Urothelium cell line (cell line): ENCODE data around the gene ITCH.
"Not testable (repeated sequence)": the region's sequence is repeated elsewhere in the genome, so short reads cannot be mapped to it uniquely, and the experiment has no call there.

ENCODE experiments used
- DNase-seq: peaks from one replicate; pipeline ENCODE4 v3.0.0; 2011; ENCODE audit warnings: low spot score, mixed read lengths
- FAIRE-seq: peaks from 2 replicates; lab custom pipeline; 2011; peaks lifted over from hg19 to GRCh38; lab: Jason Lieb, UNC

Gene ITCH

DNA sequence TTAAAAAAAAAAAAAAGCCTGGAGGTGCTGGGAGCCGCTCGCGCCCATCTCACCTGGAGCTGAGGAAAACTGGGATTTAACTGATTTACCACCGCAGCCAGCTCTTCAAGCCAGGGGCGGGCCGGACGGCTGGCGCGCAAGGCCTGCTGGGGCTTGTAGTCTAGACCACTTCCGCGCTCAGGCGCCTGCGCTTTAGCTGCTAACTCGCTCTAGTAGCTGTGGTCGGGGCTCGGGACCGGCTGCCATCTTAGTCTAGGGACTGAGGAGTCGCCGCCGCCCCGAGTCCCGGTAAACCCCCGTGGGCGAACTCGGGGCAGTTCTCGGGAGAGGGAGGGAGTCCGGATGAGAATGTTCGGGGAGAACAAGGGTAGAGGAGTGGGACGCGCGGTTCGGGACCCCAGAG lies at the start of gene ITCH:
ITCH (plus strand) TSS at position 212 of the 403 bp plus-strand sequence. CDS start 30,539 bp downstream, outside the sequence.
- DNase-seq (peak; percentile 99), FAIRE-seq (no peak)

DNA sequence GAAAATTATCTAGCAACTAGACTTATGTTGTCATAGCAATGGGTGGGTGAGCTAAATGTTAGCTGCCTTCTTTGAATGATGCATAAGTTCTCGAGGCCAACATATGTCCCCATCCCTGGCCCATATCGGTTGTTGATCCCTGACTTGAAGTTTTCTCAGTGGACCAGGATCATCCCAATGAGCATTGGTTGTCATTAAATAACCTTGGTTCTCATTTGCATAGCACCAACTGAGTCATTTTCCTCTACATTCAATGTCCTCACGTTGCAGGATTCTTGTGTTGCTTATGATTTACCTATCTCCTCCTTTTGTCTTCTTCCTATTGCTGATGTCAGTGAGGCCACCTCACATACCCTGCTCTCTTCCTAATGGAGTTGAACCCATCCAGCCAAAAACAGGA lies 47.8 kb upstream of the ITCH start:
- DNase-seq (no peak), FAIRE-seq (no peak)

DNA sequence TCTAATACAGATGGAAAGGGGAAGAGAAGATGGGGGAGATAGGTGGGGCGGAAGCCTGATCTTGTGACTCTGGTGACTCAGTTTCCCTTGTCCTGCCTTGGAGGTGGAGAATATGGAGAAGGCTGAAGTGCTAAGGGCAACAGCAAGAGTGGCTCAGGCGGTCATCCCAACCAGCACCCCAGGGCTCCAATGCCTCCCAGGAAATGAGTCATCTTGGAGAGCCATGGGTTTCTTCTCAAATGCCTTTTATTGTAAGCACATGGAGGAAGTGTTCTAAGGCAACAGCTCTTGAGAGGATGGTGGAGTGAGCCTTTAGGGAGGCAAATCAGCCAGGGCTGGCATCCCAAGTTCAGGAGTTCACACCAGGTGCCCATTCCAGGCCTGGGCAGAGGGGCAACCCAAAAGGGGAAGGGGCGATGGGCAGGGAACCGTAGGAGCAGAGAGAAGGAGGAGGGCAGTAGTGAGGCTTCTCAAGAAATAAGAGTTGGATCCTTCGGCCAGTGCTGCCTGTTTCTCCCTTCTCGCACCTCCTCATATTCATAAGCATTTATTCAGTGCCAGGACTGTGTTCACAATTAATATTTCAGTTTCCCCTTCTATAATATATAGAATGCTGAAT lies 46.8 kb upstream of the ITCH start:
- FAIRE-seq (no peak), DNase-seq (peak; percentile 56)

DNA sequence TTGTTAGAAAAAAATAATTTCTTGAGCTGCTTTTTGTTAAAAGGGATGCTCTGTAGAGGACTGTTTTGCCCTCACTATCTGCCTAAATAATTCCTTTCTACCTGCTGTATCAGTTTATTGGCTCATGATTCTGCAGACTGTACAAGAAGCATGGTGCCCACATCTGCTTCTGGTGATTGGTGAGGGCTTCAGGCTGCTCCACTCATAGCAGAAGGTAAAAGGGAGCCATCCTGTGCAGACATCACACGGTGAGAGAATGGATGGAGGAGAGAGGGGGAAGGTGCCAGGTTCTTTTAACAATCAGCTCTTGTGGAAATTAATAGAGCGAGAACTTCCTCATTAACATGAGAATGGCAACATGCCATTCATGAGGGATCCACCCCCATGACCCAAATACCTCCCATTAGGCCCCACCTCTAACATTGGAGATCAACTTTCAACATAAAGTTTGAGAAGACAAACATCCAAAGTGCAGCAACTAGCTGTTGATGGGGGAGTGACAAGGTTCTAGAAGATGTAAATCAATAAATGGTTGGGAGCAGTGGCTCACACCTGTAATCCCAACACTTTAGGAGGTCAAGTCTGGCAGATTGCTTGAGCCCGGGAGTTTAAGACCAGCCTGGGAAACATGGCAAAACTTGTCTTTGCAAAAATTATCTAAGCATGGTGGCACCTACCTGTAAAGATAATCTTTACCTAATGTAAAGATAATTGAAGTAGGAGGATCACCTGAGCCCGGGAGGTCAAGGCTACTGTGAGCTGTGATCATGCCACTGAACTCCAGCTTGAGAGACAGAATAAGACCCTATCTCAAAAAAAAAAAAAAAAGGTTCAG lies 44.2 kb upstream of the ITCH start:
- no peak for DNase-seq

DNA sequence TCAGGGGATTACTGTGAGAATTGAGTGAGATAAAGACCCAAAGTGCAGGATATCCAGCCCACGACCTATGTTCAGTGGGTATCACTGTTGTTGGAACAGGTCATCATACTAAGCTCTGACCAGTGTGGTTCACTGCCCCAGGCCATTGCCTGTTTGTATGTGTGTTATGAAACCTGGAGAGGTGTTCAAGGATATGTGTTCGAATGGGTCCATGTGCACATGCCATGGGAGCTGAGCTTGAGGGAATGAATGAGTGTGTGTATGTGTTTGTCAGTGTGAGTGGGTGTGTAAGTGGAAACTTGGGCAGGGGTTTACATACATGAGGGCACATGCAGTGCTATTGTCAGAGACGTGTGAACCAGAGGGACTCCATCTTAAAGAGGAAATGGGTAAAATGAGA lies 42.2 kb upstream of the ITCH start:
- DNase-seq: no peak
- no peak for FAIRE-seq

More for the DNA sequence above, 44.2 kb upstream of the ITCH start:
- no peak for FAIRE-seq

DNA sequence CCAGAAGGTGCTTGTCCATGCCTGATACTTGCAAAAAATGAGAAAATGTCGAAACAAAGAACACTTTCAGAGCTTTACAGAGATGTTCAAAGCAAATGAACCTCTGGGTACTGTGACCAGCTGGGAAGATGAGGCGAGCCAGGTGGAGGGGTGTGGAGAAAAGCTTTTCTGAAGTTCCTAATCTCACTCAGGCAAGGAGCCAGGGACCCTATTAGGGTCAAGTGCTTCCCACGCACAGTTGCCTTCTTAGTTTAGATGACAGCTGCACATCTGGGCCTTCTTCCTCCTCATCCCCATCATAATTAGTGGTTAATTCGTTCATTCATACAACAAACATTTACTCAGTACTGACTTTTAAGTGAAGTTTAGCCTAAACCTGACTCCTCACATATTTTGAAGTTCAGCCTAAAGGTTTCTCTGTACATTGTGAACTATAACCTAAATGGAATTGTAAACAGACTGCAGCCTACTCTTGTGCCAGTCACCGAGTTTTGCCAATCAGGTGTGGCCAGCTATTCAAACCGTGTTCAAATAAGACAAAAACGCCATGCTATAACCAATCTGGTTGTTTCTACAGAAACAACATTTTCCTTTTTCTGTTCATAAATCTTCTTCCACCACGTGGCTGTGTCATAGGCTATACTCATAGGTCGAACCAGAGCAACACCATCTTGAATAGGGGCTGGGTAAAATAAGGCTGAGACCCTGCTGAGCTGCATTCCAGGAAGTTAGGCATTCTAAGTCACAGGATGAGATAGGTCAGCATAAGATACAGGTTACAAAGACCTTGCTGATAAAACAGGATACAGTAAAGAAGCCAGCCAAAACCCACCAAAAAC lies 40.6 kb upstream of the ITCH start:
- no peak for FAIRE-seq
- DNase-seq: no peak

DNA sequence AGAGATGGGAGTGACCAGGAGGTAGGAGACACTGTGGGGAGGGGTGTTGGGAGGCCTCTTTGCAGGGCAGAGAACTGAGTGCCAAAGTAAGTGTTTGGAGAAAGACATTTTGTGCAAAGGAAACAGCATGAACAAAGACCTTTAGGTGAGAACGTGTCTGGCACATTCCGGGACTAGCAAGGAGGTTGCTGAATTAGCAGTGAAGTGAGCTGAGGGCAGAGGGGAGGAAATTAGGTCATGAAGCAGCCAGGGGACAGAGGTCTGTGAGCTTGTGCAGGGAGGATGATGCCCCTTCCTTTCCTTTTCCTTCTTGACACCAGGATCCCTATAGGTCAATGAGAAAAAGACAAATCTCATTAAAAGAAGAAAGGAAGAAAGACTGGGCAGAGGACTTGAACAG lies 38.5 kb upstream of the ITCH start:
- FAIRE-seq: no peak
- no peak for DNase-seq

DNA sequence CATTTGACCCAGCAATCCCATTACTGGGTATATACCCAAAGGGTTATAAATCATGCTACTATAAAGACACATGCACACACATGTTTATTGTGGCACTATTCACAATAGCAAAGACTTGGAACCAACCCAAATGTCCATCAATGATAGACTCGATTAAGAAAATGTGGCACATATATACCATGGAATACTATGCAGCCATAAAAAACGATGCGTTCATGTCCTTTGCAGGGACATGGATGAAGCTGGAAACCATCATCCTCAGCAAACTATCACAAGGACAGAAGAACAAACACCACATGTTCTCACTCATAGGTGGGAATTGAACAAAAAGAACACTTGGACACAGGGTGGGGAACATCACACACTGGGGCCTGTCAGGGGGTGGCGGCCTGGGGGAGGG lies 34.9 kb upstream of the ITCH start:
- FAIRE-seq, DNase-seq: not testable (repeated sequence)

DNA sequence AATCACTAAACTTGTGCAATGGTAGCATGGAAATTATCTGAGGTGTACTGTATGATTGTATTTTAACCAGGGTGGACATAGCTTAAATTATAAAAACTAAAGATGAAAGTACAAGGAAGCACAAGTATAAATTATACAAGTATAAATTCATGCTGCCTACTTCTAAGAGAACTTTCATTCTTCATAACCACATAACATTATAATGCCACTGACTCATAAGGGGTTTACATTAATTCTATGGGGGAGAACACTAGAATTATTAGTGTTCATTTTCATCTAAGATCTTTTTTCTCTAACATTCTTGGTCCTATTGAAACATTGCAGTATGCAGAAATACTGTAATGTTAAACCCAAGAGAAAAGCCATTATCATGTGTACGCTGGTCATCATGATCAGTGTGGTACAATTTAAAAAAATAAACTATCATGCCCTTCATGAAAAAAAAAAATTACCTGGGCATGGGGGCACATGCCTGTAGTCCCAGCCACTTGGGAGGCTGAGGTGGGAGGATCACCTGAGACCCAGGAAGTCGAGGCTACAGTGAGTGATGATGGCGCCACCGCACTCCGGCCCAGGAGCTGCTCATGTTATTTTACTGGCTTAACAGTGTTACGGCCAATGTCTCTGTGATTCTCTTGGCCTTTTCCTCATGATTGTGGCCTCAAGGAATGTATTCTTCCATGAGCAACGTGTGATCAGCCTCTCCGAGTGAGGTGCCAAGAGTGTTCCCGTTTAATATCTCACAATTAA lies 34.0 kb upstream of the ITCH start:
- FAIRE-seq: no peak
- DNase-seq: no peak

DNA sequence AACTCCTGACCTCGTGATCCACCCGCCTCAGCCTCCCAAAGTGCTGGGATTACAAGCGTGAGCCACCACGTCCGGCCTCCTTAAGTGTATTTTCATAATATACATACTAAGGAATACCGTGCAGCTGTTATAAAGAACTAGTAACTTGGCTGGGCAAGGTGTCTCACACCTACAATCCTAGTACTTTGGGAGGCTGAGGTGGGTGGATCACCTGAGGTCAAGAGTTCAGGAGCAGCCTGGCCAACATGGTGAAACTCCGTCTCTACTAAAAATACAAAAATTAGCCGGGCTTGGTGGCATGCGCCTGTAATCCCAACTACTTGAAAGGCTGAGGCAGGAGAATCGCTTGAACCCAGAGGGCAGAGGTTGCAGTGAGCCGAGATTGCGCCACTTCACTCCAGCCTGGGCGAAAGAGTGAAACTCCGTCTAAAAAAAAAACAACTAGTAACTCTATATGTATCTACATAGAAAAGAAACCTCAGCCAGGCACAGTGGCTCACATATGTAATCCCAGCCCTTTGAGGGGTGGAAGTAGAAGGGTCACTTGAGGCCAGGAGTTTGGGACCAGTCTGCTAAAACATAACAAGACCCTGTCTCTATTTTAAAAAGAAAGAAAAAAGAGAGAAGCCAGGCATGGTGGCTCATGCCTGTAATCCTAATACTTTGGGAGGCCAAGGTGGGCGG lies 32.1 kb upstream of the ITCH start:
- FAIRE-seq: not testable (repeated sequence)

DNA sequence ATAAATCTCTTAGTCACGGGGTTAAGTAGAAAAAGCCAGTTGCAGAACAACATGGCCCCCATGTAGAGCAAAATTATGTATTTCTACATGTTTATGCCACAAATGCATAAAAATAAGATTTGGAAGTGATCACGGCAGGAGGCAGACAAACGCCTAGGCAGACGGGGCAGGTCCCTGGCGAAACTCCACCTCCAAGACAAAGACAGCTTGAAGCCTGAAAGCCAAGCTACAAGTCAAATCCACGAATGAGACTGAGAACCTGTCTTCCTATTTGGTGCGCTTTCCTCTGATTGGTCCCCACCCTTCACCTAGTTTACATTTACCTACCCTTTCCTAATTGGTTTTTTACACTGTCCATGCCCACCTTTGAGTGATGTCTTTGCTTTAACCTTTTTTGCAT lies 31.2 kb upstream of the ITCH start:
- no peak for DNase-seq
- FAIRE-seq: no peak

More for the DNA sequence above, 32.1 kb upstream of the ITCH start:
- not testable (repeated sequence) for DNase-seq

DNA sequence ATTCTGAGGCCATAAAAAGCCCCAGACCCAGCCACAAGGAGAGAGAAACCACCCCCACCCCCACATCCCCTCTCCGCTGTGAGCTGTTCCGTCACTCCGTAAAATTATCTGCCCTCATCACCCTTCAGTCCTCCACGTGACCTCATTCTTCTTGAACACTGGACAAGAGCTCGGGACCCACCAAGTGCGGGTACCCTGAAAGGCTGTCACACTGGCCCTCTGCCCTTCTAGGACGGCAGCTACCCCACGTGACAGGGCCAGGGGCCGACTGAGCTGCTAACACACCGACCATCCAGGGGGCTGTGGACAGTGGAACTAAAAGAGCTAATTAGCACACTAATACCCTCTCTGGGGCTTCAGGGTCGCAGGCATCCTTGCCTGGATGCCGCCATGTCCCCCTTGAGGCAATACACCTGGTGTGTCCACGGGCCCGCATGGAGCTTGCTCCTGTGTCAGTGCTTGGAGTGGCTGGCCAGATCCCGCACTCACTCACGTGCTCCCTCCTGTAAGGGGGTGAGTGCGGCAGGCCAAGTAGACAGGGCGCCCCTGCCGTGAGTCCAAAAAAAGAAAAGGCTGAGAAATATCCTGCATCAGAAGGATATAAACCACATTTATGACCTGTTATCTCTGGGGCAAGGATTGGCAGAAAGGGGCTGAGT lies 30.7 kb upstream of the ITCH start:
- no peak for DNase-seq
- FAIRE-seq: no peak

DNA sequence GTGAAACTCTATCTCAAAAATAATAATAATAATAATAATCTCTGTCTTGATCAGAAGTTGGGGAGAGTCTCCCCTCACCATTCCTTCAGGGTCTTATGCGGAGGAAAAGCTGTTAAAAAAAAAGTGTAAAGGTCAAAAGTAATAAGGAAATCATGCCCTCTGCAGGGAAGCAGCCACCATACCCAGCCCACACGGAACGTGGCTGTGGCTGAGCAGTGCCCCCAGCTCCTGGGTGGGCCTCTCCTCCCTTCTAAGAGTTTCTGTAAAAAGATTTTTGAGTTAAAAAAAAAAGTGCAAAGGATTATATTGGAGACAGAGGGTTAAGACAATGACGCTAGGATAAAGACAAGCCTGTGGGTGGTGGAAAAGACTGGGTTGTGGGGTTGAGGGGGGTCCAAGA lies 29.3 kb upstream of the ITCH start:
- FAIRE-seq (no peak), DNase-seq (no peak)

DNA sequence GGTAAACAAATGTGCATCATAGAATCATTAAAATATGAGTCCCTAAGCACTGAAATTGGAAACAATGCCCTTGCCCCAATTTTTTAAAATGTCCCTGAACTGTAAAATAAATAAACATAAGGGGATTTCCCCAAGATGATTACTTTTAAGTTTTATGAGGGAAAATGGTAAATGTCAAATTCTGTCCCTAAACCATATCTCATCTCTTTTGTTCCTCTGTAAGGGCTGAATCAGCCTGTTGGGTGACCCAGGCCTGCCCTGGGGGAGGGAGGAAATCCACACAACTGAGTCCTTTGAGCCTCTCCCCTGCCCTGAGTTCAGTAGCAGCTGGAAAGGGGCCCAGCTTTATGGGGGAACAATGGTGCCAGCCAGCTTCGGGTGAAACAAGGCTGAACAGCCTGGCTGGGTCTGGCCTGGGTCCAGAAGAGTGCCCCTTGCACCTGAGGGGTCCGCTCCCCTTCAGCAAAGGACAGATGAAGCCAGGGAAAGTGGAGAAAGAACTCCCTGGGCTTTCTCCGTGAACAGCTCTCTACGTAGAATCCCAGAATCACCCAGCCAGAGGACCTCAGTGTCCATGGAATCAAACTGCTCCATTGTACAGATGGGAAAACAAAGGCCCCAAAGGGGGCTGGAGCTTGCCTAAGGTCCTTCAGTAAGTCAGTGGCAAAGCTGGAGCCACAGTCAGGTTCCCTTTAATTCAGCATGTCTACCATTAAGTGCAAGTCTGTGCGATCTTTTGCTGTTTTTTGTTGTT lies 28.2 kb upstream of the ITCH start:
- FAIRE-seq: no peak
- peak; percentile 52 for DNase-seq

DNA sequence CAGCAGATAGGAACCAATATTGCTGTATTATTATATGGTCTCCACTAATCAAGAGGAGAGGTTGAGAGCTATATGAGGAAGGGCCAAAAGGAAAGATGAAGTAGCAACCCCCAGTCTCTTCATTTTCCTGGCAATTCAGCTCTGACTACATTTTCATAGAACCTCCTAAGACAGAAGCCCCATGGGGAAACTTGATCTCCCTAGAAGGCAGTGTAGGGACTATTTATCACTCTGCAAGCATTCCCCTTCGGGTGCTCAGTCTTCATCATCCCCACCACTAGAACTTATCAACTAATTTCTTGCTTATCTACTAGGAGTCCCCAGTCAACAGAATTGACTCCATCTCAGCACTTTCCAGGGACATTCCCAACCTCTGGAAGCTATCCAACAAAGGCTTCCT lies 25.5 kb upstream of the ITCH start:
- DNase-seq: no peak
- no peak for FAIRE-seq

DNA sequence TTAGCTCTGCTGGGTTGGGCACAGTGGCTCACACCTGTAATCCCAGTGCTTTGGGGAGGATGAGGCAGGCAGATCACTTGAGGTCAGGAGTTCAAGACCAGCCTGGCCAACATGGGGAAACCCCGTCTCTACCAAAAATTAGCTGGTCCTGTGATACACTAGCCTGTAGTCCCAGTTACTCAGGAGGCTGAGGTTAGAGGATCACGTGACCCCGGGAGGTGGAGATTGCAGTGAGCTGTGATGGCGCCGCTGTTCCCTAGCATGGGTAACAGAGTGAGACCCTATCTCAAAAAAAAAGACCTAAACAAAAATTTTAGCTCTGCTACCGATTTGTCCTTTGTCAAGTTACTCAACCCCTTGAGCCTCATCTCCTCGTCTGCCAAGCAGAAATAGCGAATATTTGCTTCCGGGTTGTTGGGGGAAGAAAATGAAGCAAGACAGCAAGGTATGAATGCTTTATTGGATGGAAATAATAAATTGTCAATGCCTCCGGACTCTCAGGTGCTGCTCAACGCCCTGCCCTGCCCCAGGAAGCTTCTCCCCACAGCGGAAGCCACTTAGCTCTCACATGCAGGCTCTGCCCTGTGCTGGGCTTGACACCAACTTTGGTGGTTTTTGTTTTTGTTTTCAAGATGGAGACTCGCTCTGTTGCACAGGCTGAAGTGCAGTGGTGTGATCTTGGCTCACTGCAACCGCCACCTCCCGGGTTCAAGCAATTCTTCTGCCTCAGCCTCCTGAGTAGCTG lies 24.9 kb upstream of the ITCH start:
- FAIRE-seq: no peak

DNA sequence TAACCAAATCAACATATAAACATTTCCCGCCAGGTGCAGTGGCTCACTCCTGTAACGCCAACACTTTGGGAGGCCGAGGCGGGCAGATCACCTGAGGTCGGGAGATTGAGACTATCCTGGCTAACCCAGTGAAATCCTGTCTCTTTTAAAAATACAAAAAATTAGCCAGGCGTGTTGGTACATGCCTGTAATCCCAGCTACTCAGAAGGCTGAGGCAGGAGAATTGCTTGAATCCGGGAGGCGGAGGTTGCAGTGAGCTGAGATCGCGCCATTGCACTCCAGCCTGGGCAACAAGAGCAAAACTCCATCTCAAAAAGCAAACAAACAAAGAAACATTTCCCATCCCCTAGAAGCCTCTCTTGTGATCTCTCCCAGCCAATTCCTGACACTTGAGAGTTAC lies 22.3 kb upstream of the ITCH start:
- FAIRE-seq: not testable (repeated sequence)

More for the DNA sequence above, 24.9 kb upstream of the ITCH start:
- no peak for DNase-seq

DNA sequence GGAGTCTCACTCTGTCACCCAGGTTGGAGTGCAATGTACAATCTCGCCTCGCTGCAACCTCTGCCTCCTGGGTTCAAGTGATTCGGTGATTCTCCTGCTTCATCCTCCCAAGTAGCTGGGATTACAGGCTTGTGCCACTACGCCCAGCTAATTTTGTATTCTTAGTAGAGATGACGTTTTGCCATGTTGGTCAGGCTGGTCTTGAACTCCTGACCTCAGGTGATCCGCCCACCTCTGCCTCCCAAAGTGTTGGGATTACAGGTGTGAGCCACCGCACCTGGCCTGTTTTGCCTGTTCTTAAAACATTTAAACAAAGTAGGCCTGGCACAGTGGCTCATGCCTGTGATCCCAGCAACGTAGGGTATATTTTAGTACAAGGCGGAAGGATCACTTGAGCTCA lies 21.9 kb upstream of the ITCH start:
- not testable (repeated sequence) for FAIRE-seq, DNase-seq

More for the DNA sequence above, 22.3 kb upstream of the ITCH start:
- DNase-seq: not testable (repeated sequence)
